Measurements from ENCODE around the gene MRPS10.

- TF ChIP-seq CTCF (IDR thresholded peaks at IDR 0.05; ENCODE audit: insufficient read depth, low read depth, low read length) (no peak), EZH2 (IDR thresholded peaks at IDR 0.05; ENCODE audit: insufficient read depth, low read length) (no peak)
These were observed 59.0 kb downstream of the MRPS10 start for GRCh38 chr6:42158631-42159030.

All from astrocyte (in vitro differentiated cells and primary cell).